IMR-90 (cell line): ENCODE measurements around the gene MRPL52. TPM values are rescaled to one million over a fixed set of nuclear protein-coding genes. Genes with fewer than 3 reads are reported as not detected.

ENCODE experiments used
- ATAC-seq: fragments of 200-7000 bp; cut with Tn5 transposase; 2 replicates; pipeline ENCODE4 v1.9.1; 2020; ENCODE audit warnings: low read depth, mild to moderate bottlenecking, moderate library complexity
- BruUV-seq: library from RNA; stranded (reverse); fragments of 400-500 nt; replicated peaks from 2 replicates; lab custom pipeline; 2021; lab: Mats Ljungman, UMichigan
- CTCF ChIA-PET: fragments of 300-600 bp; formaldehyde crosslinking; extraction: SDS; loops from one replicate; lab custom pipeline; 2021; ENCODE audit warnings: antibody characterized with exemption; lab: Yijun Ruan, JAX
- POLR2A ChIA-PET: fragments of 300-600 bp; sonication (Branson Sonifier 250); formaldehyde crosslinking; loops from one replicate; lab custom pipeline; 2022; ENCODE audit warnings: antibody characterized with exemption; ENCODE audit not compliant: unreplicated experiment; lab: Charles Lee
- DNase-seq: peaks from one replicate; pipeline ENCODE4 v3.0.0; 2013
- H2AFZ ChIP-seq: replicated peaks from 2 replicates; pipeline ENCODE3; 2013; ENCODE audit warnings: low read length, mild to moderate bottlenecking; ENCODE audit not compliant: poor library complexity
- H2AK5ac ChIP-seq: 2 replicates; pipeline ENCODE4 v1.6.1; 2013; ENCODE audit warnings: low read depth, low read length, inconsistent platforms
- H2AK9ac ChIP-seq: replicated peaks from 2 replicates; pipeline ENCODE3; 2013; ENCODE audit warnings: mild to moderate bottlenecking, low read depth, low read length, moderate library complexity; ENCODE audit not compliant: poor library complexity
- H2BK120ac ChIP-seq: 2 replicates; pipeline ENCODE4 v1.6.1; 2013; ENCODE audit warnings: low read depth, low read length, inconsistent platforms
- H2BK15ac ChIP-seq: 3 replicates; pipeline ENCODE4 v1.6.1; 2013; ENCODE audit warnings: low read depth, low read length, inconsistent platforms
- H2BK20ac ChIP-seq: 2 replicates; pipeline ENCODE4 v1.6.1; 2013; ENCODE audit warnings: low read depth, mild to moderate bottlenecking, inconsistent platforms, low read length, moderate library complexity
- H2BK5ac ChIP-seq: 2 replicates; pipeline ENCODE4 v1.6.1; 2013; ENCODE audit warnings: mild to moderate bottlenecking, low read depth, low read length, inconsistent platforms; ENCODE audit not compliant: poor library complexity, severe bottlenecking
- H3K14ac ChIP-seq: replicated peaks from 2 replicates; pipeline ENCODE4 v1.6.1; 2013; ENCODE audit warnings: low read depth, low read length, inconsistent platforms
- H3K18ac ChIP-seq: 2 replicates; pipeline ENCODE4 v1.6.1; 2013; ENCODE audit warnings: low read depth, low read length, control low read depth
- H3K23ac ChIP-seq: 2 replicates; pipeline ENCODE4 v1.6.1; 2013; ENCODE audit warnings: low read depth, low read length, inconsistent platforms
- H3K27ac ChIP-seq: 2 replicates; pipeline ENCODE4 v1.5.1; 2013; ENCODE audit warnings: mild to moderate bottlenecking, control low read depth, low read length; ENCODE audit not compliant: insufficient read depth
- H3K27me3 ChIP-seq: 2 replicates; pipeline ENCODE4 v1.6.1; 2013; ENCODE audit warnings: low read length; ENCODE audit not compliant: control insufficient read depth, insufficient read depth
- H3K36me3 ChIP-seq: 2 replicates; pipeline ENCODE4 v1.6.1; 2013; ENCODE audit warnings: low read length, mixed read lengths; ENCODE audit not compliant: control insufficient read depth, insufficient read depth
- H3K4ac ChIP-seq: 2 replicates; pipeline ENCODE4 v1.6.1; 2013; ENCODE audit warnings: low read depth, low read length, inconsistent platforms
- H3K4me1 ChIP-seq: 2 replicates; pipeline ENCODE4 v1.6.1; 2013; ENCODE audit warnings: low read length, mixed read lengths; ENCODE audit not compliant: control insufficient read depth, insufficient read depth
- H3K4me2 ChIP-seq: 2 replicates; pipeline ENCODE4 v1.6.1; 2013; ENCODE audit warnings: low read depth, mild to moderate bottlenecking, control low read depth, low read length, moderate library complexity
- H3K4me3 ChIP-seq: 2 replicates; pipeline ENCODE4 v1.5.1; 2013; ENCODE audit warnings: low read depth, mild to moderate bottlenecking, control low read depth, low read length, moderate library complexity; ENCODE audit not compliant: insufficient read depth
- H3K56ac ChIP-seq: 2 replicates; pipeline ENCODE4 v1.6.1; 2013; ENCODE audit warnings: low read length, inconsistent platforms; ENCODE audit not compliant: insufficient read depth; ENCODE audit errors: extremely low read depth
- H3K79me1 ChIP-seq, 2 experiments: 2 replicates each; pipeline ENCODE4 v1.6.1; 2013; ENCODE audit warnings: low read length in 2 of 2, inconsistent platforms in 1 of 2, low read depth in 1 of 2
- H3K9ac ChIP-seq: 2 replicates; pipeline ENCODE4 v1.6.1; 2013; ENCODE audit warnings: low read depth, low read length, control low read depth
- H3K9me1 ChIP-seq: 2 replicates; pipeline ENCODE4 v1.6.1; 2013; ENCODE audit warnings: low read length, inconsistent platforms; ENCODE audit not compliant: insufficient read depth
- H3K9me3 ChIP-seq: 2 replicates; pipeline ENCODE4 v1.6.1; 2013; ENCODE audit warnings: low read length; ENCODE audit not compliant: control insufficient read depth, insufficient read depth
- H4K20me1 ChIP-seq: 2 replicates; pipeline ENCODE4 v1.6.1; 2013; ENCODE audit warnings: low read length, inconsistent platforms; ENCODE audit not compliant: insufficient read depth
- H4K5ac ChIP-seq: 2 replicates; pipeline ENCODE4 v1.6.1; 2013; ENCODE audit warnings: mild to moderate bottlenecking, low read depth, low read length, control low read depth
- H4K8ac ChIP-seq, 2 experiments: 2 replicates each; pipeline ENCODE4 v1.6.1; 2013; ENCODE audit warnings: low read depth in 2 of 2, low read length in 2 of 2, control low read depth in 1 of 2, inconsistent platforms in 1 of 2
- H4K91ac ChIP-seq: 2 replicates; pipeline ENCODE4 v1.6.1; 2013; ENCODE audit warnings: low read depth, low read length, inconsistent platforms; ENCODE audit not compliant: insufficient read depth
- MXI1 ChIP-seq: IDR thresholded peaks from 2 replicates; pipeline ENCODE4 v1.6.1; 2012; ENCODE audit warnings: low read depth, mild to moderate bottlenecking, low read length, moderate library complexity, borderline replicate concordance
- RCOR1 ChIP-seq: IDR thresholded peaks from 2 replicates; pipeline ENCODE4 v1.6.1; 2012; ENCODE audit warnings: mild to moderate bottlenecking, low read length, improper control_type of control experiment; ENCODE audit not compliant: insufficient replicate concordance
- WGBS, 2 experiments: methylation state at CpG; one replicate each; pipeline versions ENCODE4 v1.1.5 to v1.1.7; 2013; ENCODE audit warnings: missing lambda C conversion rate in 2 of 2; ENCODE audit not compliant: insufficient read length in 1 of 2; ENCODE audit errors: extremely low coverage in 2 of 2; 5-methylcytosine and 5-hydroxymethylcytosine counted together
- dilution Hi-C: fragments of 300-500 bp; cut with HindIII; formaldehyde crosslinking; loops from one replicate; pipeline ENCODE4 v1.14.3; 2018; ENCODE audit warnings: low sequenced_read_pairs; ENCODE audit not compliant: unreplicated experiment
- in situ Hi-C: fragments of 300-500 bp; cut with MboI; formaldehyde crosslinking; loops from 3 replicates; pipeline ENCODE4 v1.14.3; 2019; ENCODE audit warnings: low sequenced_read_pairs, inconsistent platforms, mixed read lengths
- intact Hi-C: fragments of 100-400 bp; cut with micrococcal nuclease; formaldehyde crosslinking; loops from 2 replicates; pipeline ENCODE4 v1.10.0; 2022
- polyA plus RNA-seq, 3 experiments: library from polyadenylated mRNA; depleted of rRNA; stranded (reverse); fragments of >200 nt; gene quantifications; 2 replicates each; pipeline ENCODE4 v1.2.3, GENCODE V29; 2012; ENCODE audit warnings: low replicate concordance in 1 of 3
- total RNA-seq: library from RNA; depleted of rRNA; stranded (reverse); fragments of >200 nt; gene quantifications from 2 replicates; pipeline ENCODE4 v1.2.3, GENCODE V29; 2012

The MRPL52 gene
- total and polyA plus RNA-seq, 2 of the 4 experiments (the other 2 are of a cell fraction), result 33.1 to 51.4 TPM

- peak overlapping the region; percentile 93 for H4K91ac ChIP-seq
- DNase-seq (peak; percentile 63), ATAC-seq (peak; percentile 16)
- peak overlapping the region; percentile 68 for H3K14ac ChIP-seq
- WGBS, 2 experiments, result 1% methylated on average over 28 of the region's 57 CpGs; no CpG with 5 or more reads in 1 of the 2 experiments
- H3K4me1 ChIP-seq, result peaks cover 15% of the 10 kb centered on the region
- H4K5ac ChIP-seq, result peak overlapping the region; percentile 81
- H2BK20ac ChIP-seq, result no peak overlapping the region
- dilution Hi-C loops, result no loop called here
- peak overlapping the region; percentile 55 for H2BK120ac ChIP-seq
- in situ Hi-C loops, result no loop called here
- peak overlapping the region; percentile 71 for H2AFZ ChIP-seq
- H3K9ac ChIP-seq, result peak overlapping the region; percentile 94
- H3K27ac ChIP-seq, result peak overlapping the region; percentile 96
- peak overlapping the region; percentile 94 for H3K56ac ChIP-seq
- ChIA-PET POLR2A (interaction anchor here (0.9 to 3.6 kb wide), 4 partner anchors 12 to 14 kb away, joined by 3 to 25 read pairs (median 12); no protein-coding TSS in a partner anchor), CTCF (interaction anchor here (0.7 to 1.6 kb wide), 4 partner anchors 14 to 17 kb away, joined by 3 to 9 read pairs (median 3); no protein-coding TSS in a partner anchor)
- H3K4me2 ChIP-seq, result peak overlapping the region; percentile 81
- peak overlapping the region; percentile 77 for H2BK5ac ChIP-seq
- TF ChIP-seq MXI1, result 0 out of 2 replicates have a peak, but pooled peaks have one; percentile 46
- TF ChIP-seq RCOR1, result no peak
- peak overlapping the region; percentile 64 for H3K4me3 ChIP-seq
- H2AK5ac ChIP-seq, result peak overlapping the region; percentile 79
- H3K4ac ChIP-seq, result peak overlapping the region; percentile 93
- H4K20me1 ChIP-seq, result peaks cover 34% of the 10 kb centered on the region
- no peak overlapping the region for H2BK15ac ChIP-seq
- H3K79me1 ChIP-seq, result peaks cover 6 to 46% of the 10 kb centered on the region in 2 experiments; a peak in 3 of 4 replicates
- peaks cover 20% of the 10 kb centered on the region for H3K9me1 ChIP-seq
- BruUV-seq, result no TSS peak
- H3K27me3 ChIP-seq, result no peaks in the 10 kb centered on the region
- no peaks in the 10 kb centered on the region for H3K9me3 ChIP-seq
- H4K8ac ChIP-seq, result peak overlapping the region; percentile 89 to 95; a peak in 3 of 4 replicates
- intact Hi-C loops, result loop anchor here (5.0 kb wide), 6 partner anchors 60 to 280 kb away; partner anchors contain the start of genes AJUBA and RBM23
- H3K23ac ChIP-seq, result peak overlapping the region; percentile 90
- H3K18ac ChIP-seq, result peak overlapping the region; percentile 77; the same call in 1 of the 2 replicates
- peaks cover 36% of the 10 kb centered on the region for H3K36me3 ChIP-seq
- peak overlapping the region; percentile 96 for H2AK9ac ChIP-seq
Measured at GRCh38 chr14:22837114-22837749, 7.5 kb downstream of the MRPL52 start.
